MCF 10A (cell line): Measurements from ENCODE around the gene SDHAF3. TPM values are rescaled to one million over a fixed set of nuclear protein-coding genes. Genes with fewer than 3 reads are reported as not detected.
"Not testable (repeated sequence)": the region's sequence is repeated elsewhere in the genome, so short reads cannot be mapped to it uniquely, and the experiment has no call there.

Source experiments
- BruUV-seq: library from RNA; stranded (reverse); fragments of 400-500 nt; replicated peaks from 2 replicates; lab custom pipeline; 2021; lab: Mats Ljungman, UMichigan
- CTCF ChIA-PET: fragments of 300-600 bp; sonication (Branson Sonifier 250); formaldehyde crosslinking; extraction: SDS; loops from one replicate; lab custom pipeline; 2021; ENCODE audit warnings: antibody characterized with exemption, inconsistent platforms; lab: Yijun Ruan, JAX
- POLR2A ChIA-PET: fragments of 300-600, 350-650 bp; sonication (Branson Sonifier 250); formaldehyde crosslinking; extraction: SDS; loops from one replicate; lab custom pipeline; 2020; ENCODE audit warnings: antibody characterized with exemption, inconsistent platforms; lab: Yijun Ruan, JAX
- DNase-seq: peaks from one replicate; pipeline ENCODE4 v3.0.0-alpha.2; 2018; ENCODE audit not compliant: unreplicated experiment
- H3K27ac Mint-ChIP-seq: one replicate; pipeline ENCODE4 v1.8.0; 2022; ENCODE audit warnings: mild to moderate bottlenecking, low read depth, mixed read lengths; ENCODE audit not compliant: unreplicated experiment
- H3K27me3 Mint-ChIP-seq: one replicate; pipeline ENCODE4 v1.8.0; 2022; ENCODE audit warnings: mixed read lengths; ENCODE audit not compliant: insufficient read depth, unreplicated experiment
- H3K36me3 Mint-ChIP-seq: one replicate; pipeline ENCODE4 v1.8.0; 2022; ENCODE audit warnings: mild to moderate bottlenecking, moderate library complexity, mixed read lengths; ENCODE audit not compliant: insufficient read depth, unreplicated experiment
- H3K4me1 Mint-ChIP-seq: one replicate; pipeline ENCODE4 v1.8.0; 2022; ENCODE audit warnings: mixed read lengths; ENCODE audit not compliant: insufficient read depth, unreplicated experiment
- H3K4me3 Mint-ChIP-seq: one replicate; pipeline ENCODE4 v1.8.0; 2022; ENCODE audit warnings: mild to moderate bottlenecking, moderate library complexity, mixed read lengths; ENCODE audit not compliant: unreplicated experiment
- H3K9me3 Mint-ChIP-seq: one replicate; pipeline ENCODE4 v1.8.0; 2022; ENCODE audit warnings: mixed read lengths; ENCODE audit not compliant: unreplicated experiment
- CTCF ChIP-seq: fragments of 200-600 bp; IDR thresholded peaks from one replicate; pipeline ENCODE4 v1.8.0; 2022; ENCODE audit warnings: antibody characterized with exemption, mild to moderate bottlenecking; ENCODE audit not compliant: unreplicated experiment
- intact Hi-C: fragments of 100-400 bp; cut with micrococcal nuclease; formaldehyde crosslinking; loops from 2 replicates; pipeline ENCODE4 v1.14.1; 2022
- total RNA-seq: library from RNA; stranded (reverse); gene quantifications from 2 replicates; pipeline ENCODE4 v1.2.3, GENCODE V29; 2022

Gene SDHAF3
- total RNA-seq, 1 experiment from 2014 or later: 12.3 TPM

- intact Hi-C loops: loop anchor here (1.0 to 2.0 kb wide), 4 partner anchors 34 to 1263 kb away; no protein-coding TSS in a partner anchor
- Mint-ChIP-seq H3K27ac (no peak overlapping the region), H3K9me3 (no peaks in the 10 kb centered on the region), H3K4me1 (peaks cover 4% of the 10 kb centered on the region), H3K4me3 (no peak overlapping the region), H3K27me3 (no peaks in the 10 kb centered on the region), H3K36me3 (no peaks in the 10 kb centered on the region)
- ChIA-PET CTCF (interaction anchor here (0.6 to 2.6 kb wide), 52 partner anchors 8 to 665 kb away, joined by 3 to 16 read pairs (median 4); no protein-coding TSS in a partner anchor), POLR2A (interaction anchor here (1.1 kb wide), 1 partner anchor 63 kb away, joined by 4 read pairs; the partner anchor contains the start of gene SDHAF3)
- TF ChIP-seq CTCF: peak; percentile 74
- no TSS peak for BruUV-seq
- DNase-seq: peak; percentile 77
These were observed 62.1 kb downstream of the SDHAF3 start for GRCh38 chr7:97179454-97180104.

GRCh38 chr7:97187067-97187466 is 69.6 kb downstream of the SDHAF3 start:
- Mint-ChIP-seq H3K9me3 (no peaks in the 10 kb centered on the region), H3K4me3 (no peak overlapping the region), H3K36me3 (no peaks in the 10 kb centered on the region), H3K4me1 (no peaks in the 10 kb centered on the region), H3K27ac (no peak overlapping the region), H3K27me3 (no peaks in the 10 kb centered on the region)
- DNase-seq: peak; percentile 49
- no peak for TF ChIP-seq CTCF
- ChIA-PET POLR2A (no interaction called here), CTCF (interaction anchor here (0.5 to 1.9 kb wide), 3 partner anchors 8 to 386 kb away, joined by 3 to 16 read pairs (median 4); no protein-coding TSS in a partner anchor)
- no TSS peak for BruUV-seq
- intact Hi-C loops: no loop called here

- H3K4me1 Mint-ChIP-seq, POLR2A ChIA-PET, BruUV-seq, intact Hi-C loops, H3K36me3 Mint-ChIP-seq, CTCF ChIA-PET, H3K27ac Mint-ChIP-seq, H3K27me3 Mint-ChIP-seq, H3K4me3 Mint-ChIP-seq, DNase-seq: not testable (repeated sequence)
- peaks cover 16% of the 10 kb centered on the region for H3K9me3 Mint-ChIP-seq
These were observed 78.7 kb downstream of the SDHAF3 start for GRCh38 chr7:97196174-97196573.

- ChIA-PET CTCF (no interaction called here), POLR2A (no interaction called here)
- no TSS peak for BruUV-seq
- intact Hi-C loops: no loop called here
- DNase-seq: no peak
- Mint-ChIP-seq H3K27ac (no peak overlapping the region), H3K9me3 (peaks cover 16% of the 10 kb centered on the region), H3K4me3 (no peak overlapping the region), H3K27me3 (peaks cover 5% of the 10 kb centered on the region), H3K36me3 (no peaks in the 10 kb centered on the region), H3K4me1 (no peaks in the 10 kb centered on the region)
- no peak for TF ChIP-seq CTCF
These were observed 81.1 kb downstream of the SDHAF3 start for GRCh38 chr7:97198596-97198995.
